ENCODE data around the gene FOXQ1. TPM values are rescaled to one million over a fixed set of nuclear protein-coding genes. Genes with fewer than 3 reads are reported as not detected.

Gene FOXQ1
- total and polyA plus RNA-seq, 9 of the 15 experiments (the other 6 are each of a cell fraction or from before 2014, with no cell fraction given) = not detected

- Histone ChIP-seq H3K36me3 (ENCODE audit: control insufficient read depth, insufficient read depth, low read length) (no peaks in the 10 kb centered on the region), H3K4me3 (no peak overlapping the region), H3K4me2 (ENCODE audit: insufficient read depth, low read length) (no peak overlapping the region), H3K27me3 (ENCODE audit: control insufficient read depth in 2 of 2, insufficient read depth in 2 of 2, low read length in 2 of 2) (no peaks in the 10 kb centered on the region), H3K9me3 (replicated peaks; ENCODE audit: control insufficient read depth, insufficient read depth, low read depth, low read length) (no peaks in the 10 kb centered on the region; the same call in 1 of the 2 replicates), H2AFZ (ENCODE audit: low read depth, low read length) (no peak overlapping the region), H3K27ac (ENCODE audit: extremely low read depth, low read depth, low read length) (no peak overlapping the region), H3K4me1 (replicated peaks in 1 of 2; ENCODE audit: control insufficient read depth in 2 of 2, insufficient read depth in 2 of 2, low read length in 2 of 2) (no peaks in the 10 kb centered on the region), H3K79me2 (ENCODE audit: control insufficient read depth, insufficient read depth, low read length) (no peaks in the 10 kb centered on the region), H3K9me1 (ENCODE audit: control insufficient read depth, insufficient read depth, low read length) (no peaks in the 10 kb centered on the region), H3K9ac (ENCODE audit: insufficient read depth in 1 of 2, low read depth in 2 of 2, low read length in 2 of 2) (no peak overlapping the region), H4K20me1 (replicated peaks; ENCODE audit: control insufficient read depth, insufficient read depth, low read length) (no peaks in the 10 kb centered on the region)
- ATAC-seq = no peak
- ChIA-PET CTCF (ENCODE audit: low intra/inter-chr PET ratio) (no interaction called here), POLR2A (interaction anchor here (0.6 kb wide), 1 partner anchor 133 kb away, joined by 3 read pairs; no protein-coding TSS in a partner anchor)
- FAIRE-seq = no peak
- in situ Hi-C loops (cut with MboI) (no loop called here), intact Hi-C loops (cut with micrococcal nuclease) (no loop called here)
- WGBS (ENCODE audit: insufficient coverage, low coverage, missing lambda C conversion rate) = 7% methylated on average over 1 of the region's 1 CpG
- no peak for DNase-seq (ENCODE audit: extremely low read depth in 1 of 4, low spot score in 3 of 4)
- BruUV-seq (replicated peaks) = no TSS peak
- TF ChIP-seq GTF2A2 (tag; IDR thresholded peaks at IDR 0.05) = no peak
- no peak for TF ChIP-seq E2F4 (CRISPR knock-in tag; IDR thresholded peaks at IDR 0.05; ENCODE audit: low read depth)
- TF ChIP-seq GTF2B (IDR thresholded peaks at IDR 0.05; ENCODE audit: extremely low read depth, insufficient read length) = no peak
- no peak for TF ChIP-seq IRF9 (tag; IDR thresholded peaks at IDR 0.05)
- TF ChIP-seq MITF (IDR thresholded peaks at IDR 0.05) = no peak
- no peak for TF ChIP-seq ZBTB1 (CRISPR knock-in tag; IDR thresholded peaks at IDR 0.05; ENCODE audit: borderline replicate concordance, low read depth)
- no peak for TF ChIP-seq ZNF778 (CRISPR knock-in tag; IDR thresholded peaks at IDR 0.05)
- TF ChIP-seq PCBP1 (IDR thresholded peaks at IDR 0.05; ENCODE audit: low read depth, low read length, poor library complexity, severe bottlenecking) = no peak
- TF ChIP-seq JUND (IDR thresholded peaks at IDR 0.05; ENCODE audit: borderline replicate concordance, low read depth, low read length) = no peak
- no peak for TF ChIP-seq JUND (tag; IDR thresholded peaks at IDR 0.05; ENCODE audit: borderline replicate concordance, low read depth, low read length)
- TF ChIP-seq ZBTB12 (CRISPR knock-in tag; IDR thresholded peaks at IDR 0.05) = no peak
- TF ChIP-seq ZNF24 (IDR thresholded peaks at IDR 0.05) = no peak
- no peak for TF ChIP-seq RBM15 (IDR thresholded peaks at IDR 0.05; ENCODE audit: insufficient read depth, low read length)
Measured at GRCh38 chr6:1348675-1349074, 36.8 kb downstream of the FOXQ1 start.

All from K562 (cell line).